ENCODE data around the gene MIER2.
"Not testable (repeated sequence)": the region's sequence is repeated elsewhere in the genome, so short reads cannot be mapped to it uniquely, and the experiment has no call there.

The MIER2 gene

GRCh38 chr19:359653-359925, 15.0 kb upstream of the MIER2 start:
- no peak for DNase-seq (ENCODE audit: low read depth, low spot score)

- DNase-seq (ENCODE audit: low read depth, low spot score), result not testable (repeated sequence)
Observed at GRCh38 chr19:355536-355935, 10.9 kb upstream of the MIER2 start.

DNA sequence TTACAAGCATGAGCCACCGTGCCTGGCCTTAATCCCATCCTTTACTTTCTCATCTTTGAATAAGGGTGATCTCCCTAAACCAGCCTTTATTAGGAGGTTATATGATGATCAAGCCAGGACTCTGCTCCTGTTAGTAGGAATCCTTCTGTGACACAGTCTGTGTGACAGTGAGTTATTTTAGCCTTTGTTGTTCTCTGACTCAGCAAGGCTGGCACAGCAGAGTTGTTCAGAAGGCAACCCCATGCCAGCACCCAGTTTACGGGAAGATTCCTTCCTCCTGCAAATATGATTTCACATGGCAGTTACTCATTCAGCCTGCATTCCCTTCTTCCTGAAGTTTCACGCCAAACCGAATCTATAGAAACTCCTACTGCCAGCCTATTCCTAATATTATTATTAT, 10.5 kb upstream of the MIER2 start:
- no peak for DNase-seq (ENCODE audit: low read depth, low spot score)

DNA sequence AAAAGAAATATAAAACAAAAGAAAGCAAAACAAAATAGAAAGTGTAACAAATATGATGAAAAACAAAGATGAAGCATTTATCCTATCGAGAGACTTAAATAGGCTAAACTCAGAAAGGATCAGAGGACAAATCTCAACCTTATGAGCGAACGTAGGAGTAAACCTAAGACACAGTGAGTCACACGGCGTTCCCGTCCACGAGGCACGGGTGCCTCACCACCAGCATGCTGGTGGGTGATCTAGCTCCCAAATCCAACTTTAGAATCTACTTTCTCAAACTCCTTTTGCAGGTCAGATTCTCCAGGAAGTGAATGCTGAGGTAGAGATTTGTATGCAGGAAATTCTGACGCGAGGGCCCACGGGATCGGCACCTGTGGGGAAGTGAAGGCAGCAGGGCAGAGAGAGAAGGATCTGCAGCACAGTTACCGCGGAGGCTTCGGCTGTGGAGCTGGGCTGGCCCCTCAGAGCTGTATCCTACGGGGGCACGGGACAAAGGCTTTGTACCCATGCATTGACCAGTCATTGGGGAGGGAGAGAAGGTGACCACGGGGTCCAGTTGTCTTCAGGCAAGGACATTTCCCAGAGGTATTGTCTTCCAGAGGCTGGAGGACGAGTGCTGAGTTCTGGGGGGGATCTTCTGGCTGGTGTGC, 7.5 kb upstream of the MIER2 start:
- DNase-seq (ENCODE audit: low read depth, low spot score), result no peak

GRCh38 chr19:347946-348861, 3.6 kb upstream of the MIER2 start:
- no peak for DNase-seq (ENCODE audit: low read depth, low spot score)

GRCh38 chr19:345320-345879, 804 bp upstream of the MIER2 start:
- no peak for DNase-seq (ENCODE audit: low read depth, low spot score)

DNA sequence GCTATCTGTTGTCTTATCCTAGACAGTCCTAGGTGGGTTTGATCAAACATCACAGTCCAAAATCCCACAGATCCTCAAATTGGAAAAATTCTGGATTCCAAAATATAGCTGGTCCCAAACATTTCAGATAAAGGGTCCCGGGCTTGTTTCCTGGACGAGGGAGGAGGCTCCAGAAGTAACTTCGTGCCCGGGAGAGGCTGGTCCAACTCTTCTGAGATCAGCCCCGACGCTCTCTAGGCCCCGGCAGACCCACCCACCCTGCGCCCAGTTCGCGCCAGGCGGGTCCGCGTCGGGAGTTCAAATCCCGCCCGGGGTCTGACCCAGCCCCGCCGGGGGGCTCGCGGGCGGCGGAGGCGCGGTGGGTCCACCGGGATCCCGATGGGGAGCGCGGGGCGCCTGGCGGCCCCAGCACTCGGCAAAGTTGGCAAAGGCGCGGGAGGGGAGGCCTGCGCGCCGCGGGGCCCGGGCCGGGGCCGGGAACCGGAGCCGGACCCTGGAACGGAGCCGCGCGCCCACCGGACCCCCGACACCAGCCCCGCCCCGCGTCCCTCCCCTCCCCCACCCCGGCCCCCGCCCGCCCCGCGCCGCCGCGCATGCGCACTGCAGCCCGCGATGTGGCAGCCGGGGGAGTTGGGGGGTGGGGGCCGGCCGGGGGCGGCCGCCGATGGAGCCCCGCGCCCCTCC, 513 bp downstream of the MIER2 start:
- DNase-seq (ENCODE audit: low read depth, low spot score), result no peak

DNA sequence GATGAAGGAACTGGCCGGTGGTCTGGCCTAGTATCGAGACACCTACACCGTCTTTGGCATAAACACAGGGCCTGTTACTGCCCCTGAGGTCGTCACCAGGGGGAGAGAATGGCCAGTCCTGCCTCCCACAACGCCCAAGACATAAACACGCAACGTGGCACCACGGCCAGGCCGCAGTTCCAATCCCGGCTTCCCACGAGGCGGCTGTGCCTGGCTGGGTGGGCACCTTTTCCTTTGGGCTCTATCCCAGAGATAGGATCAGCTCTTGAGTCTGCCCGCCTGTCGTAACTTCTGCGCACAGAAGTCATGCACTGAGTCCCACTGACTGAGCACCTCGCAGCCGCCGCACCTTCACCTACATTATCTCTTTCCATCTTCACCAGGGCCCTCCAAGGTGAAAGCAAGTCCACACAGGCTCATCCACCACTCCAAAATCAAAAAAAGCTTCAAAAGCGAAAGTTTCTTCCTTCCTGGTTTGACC, 1.1 kb downstream of the MIER2 start:
- DNase-seq (ENCODE audit: low read depth, low spot score), result no peak

- no peak for DNase-seq (ENCODE audit: low read depth, low spot score)
Observed at GRCh38 chr19:342801-343421, 1.7 kb downstream of the MIER2 start.

GRCh38 chr19:342128-342455, 2.5 kb downstream of the MIER2 start:
- no peak for DNase-seq (ENCODE audit: low read depth, low spot score)

- DNase-seq (ENCODE audit: low read depth, low spot score), result no peak
Observed at GRCh38 chr19:341386-342127, 3.0 kb downstream of the MIER2 start.

DNA sequence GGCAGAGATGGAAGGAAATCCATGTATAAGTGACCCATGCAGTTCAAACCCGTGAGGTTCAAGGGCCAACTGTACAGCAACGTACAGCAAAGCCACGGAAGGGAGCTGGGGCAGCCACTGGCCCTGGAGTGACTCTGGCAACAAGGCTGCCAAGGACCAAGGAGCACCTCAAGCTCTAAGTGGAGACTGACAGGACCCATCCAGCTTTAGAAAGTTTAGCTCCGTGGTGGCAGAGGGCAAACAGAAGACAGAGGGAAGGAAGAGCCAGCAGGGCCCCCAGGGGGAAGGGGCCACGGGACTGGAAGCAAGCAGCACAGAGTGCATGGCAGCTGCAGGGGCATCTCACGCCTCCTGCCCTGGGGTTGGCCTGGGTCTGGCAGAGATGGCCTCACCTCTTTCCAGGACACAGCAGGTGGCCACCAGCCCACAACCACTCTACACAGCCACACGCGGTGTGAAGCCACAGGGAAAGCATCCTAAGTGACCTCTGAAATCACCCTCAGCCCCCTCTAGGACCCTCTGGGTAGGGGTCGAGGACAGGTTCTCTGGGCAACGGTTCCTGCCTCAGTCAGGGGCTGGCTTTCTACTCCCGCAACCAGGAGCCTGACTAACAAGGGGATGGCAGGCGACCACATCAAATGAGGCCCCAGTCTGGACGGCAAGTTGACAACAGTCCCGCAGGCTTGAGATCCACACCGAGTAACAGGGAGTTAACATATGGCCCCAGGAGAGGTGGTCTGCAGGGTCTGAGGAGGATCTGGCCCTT, 3.8 kb downstream of the MIER2 start:
- no peak for DNase-seq (ENCODE audit: low read depth, low spot score)

- no peak for DNase-seq (ENCODE audit: low read depth, low spot score)
Observed at GRCh38 chr19:339262-339887, 5.2 kb downstream of the MIER2 start.

DNA sequence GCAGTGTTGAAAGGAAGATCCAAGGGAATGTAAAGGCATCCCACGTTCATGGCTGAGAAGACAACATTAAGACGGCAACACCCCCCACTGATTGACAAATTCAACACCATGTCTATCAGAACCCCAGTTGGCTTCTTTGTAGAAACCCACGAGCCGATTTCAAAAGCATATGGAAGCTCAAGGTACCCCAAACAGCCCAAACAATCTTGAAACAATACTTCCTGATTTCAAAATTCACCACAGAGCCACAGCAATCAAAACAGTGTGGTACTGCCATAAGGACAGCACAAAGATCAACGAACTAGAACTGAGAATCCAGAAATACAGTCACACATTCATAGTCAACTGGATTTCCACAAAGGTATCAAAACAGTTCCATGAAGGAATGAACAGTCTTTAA, 6.2 kb downstream of the MIER2 start:
- DNase-seq (ENCODE audit: low read depth, low spot score), result no peak

DNA sequence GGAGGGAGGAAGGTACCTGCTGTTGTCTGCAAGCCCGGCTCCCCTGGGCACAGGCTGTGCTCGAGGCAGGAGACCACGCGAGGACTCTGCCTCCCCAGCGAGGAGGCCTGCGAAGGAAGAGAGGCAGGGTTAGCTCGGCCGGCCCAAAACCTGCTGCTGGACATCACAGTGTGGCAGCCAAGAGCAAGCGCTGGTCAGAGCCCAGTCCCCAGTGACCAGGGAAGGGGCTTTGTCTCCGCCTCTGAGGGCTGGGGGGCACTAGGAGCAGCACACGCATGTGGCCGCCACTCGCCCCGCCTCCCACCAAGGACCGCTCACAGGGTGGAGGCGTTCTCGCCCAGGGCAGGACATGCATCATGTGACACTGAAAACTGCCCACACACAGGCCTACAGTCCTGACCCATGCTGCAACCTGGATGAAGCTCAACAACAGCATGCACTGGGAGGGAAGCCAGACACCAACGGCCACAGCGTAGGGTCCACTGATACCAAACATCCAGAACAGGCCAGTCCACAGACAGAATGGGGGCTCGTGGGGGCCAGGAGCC, 8.5 kb downstream of the MIER2 start:
- DNase-seq (ENCODE audit: low read depth, low spot score), result no peak

DNA sequence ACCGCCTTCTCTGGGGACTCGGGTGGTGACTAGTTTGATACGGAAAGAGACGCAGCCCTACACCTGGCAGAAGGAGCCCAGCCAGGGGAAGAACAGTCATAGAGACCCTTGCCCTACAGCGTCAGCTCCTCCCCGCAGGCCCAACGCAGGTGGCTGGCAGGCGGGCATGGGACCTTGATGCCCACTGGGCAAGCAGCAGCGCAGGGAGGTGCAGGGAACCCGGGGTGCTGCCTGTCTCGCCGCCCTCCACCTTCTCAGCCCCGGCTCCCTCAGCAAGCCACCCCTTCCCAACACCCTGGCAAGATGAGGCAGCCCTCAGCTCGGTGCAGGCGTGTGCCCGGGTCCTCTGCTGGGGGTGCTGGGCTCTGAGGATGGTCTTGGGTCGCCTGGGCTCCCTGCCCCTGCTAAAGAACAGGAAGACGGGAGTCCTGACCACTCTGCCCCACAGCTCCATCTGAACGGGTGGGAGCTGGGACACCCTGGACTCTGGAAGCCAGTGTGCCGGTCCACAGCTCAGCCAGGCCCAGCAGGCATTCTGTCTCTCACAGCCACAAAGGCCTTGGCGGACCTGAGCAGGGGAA, 9.0 kb downstream of the MIER2 start:
- no peak for DNase-seq (ENCODE audit: low read depth, low spot score)

GRCh38 chr19:335072-335471, 9.5 kb downstream of the MIER2 start:
- DNase-seq (ENCODE audit: low read depth, low spot score), result no peak

GRCh38 chr19:334296-335071, 10.1 kb downstream of the MIER2 start:
- DNase-seq (ENCODE audit: low read depth, low spot score), result no peak

DNA sequence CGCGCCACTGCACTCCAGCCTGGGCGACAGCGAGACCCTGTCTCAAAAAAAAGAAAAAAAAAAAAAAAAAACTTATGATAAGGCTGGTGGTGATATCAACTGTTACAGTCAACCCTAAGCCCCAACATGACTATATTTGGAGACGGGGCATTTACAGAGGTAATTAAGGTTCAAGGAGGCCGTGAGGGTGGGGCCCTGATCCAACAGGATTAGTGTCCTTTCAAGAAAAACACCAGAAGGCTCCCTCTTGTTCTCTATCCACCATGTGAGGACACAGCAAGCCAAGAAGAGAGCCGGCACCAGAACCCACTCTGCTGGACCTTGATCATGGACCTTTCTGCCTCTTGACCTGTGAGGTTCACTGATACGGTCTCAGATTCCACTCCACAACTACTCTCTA, 14.1 kb downstream of the MIER2 start:
- DNase-seq (ENCODE audit: low read depth, low spot score), result no peak
